GM23338 (cell line): ENCODE results near the gene OR1D5. TPM values are rescaled to one million over a fixed set of nuclear protein-coding genes. Genes with fewer than 3 reads are reported as not detected.
"Not testable (repeated sequence)": the region's sequence is repeated elsewhere in the genome, so short reads cannot be mapped to it uniquely, and the experiment has no call there.

Experiments used
- ATAC-seq: fragments of 200-7000 bp; cut with Tn5 transposase; 3 replicates; pipeline ENCODE4 v1.9.1; 2020
- DNase-seq: peaks from one replicate; pipeline ENCODE4 v3.0.0-alpha.2; 2015; ENCODE audit warnings: low spot score
- H2AFZ ChIP-seq: fragments of 200-600 bp; sonication (generic); 2 replicates; pipeline ENCODE4 v1.8.0; 2016; ENCODE audit warnings: antibody characterized with exemption, mild to moderate bottlenecking, moderate library complexity
- H3F3A ChIP-seq: fragments of 200-600 bp; sonication (generic); replicated peaks from 2 replicates; pipeline ENCODE4 v1.8.0; 2017; ENCODE audit warnings: antibody characterized with exemption, mixed run types, low read depth
- H3K27ac ChIP-seq: fragments of 200-600 bp; sonication (generic); 2 replicates; pipeline ENCODE4 v1.6.1; 2016; ENCODE audit warnings: low read depth
- H3K27me3 ChIP-seq: fragments of 200-600 bp; sonication (generic); 2 replicates; pipeline ENCODE4 v1.8.0; 2016; ENCODE audit warnings: mild to moderate bottlenecking, mixed run types, moderate library complexity; ENCODE audit not compliant: insufficient read depth
- H3K36me3 ChIP-seq: fragments of 200-600 bp; sonication (generic); 2 replicates; pipeline ENCODE4 v1.8.0; 2016; ENCODE audit warnings: mild to moderate bottlenecking; ENCODE audit not compliant: insufficient read depth
- H3K4me1 ChIP-seq: fragments of 200-600 bp; sonication (generic); 2 replicates; pipeline ENCODE4 v1.8.0; 2016; ENCODE audit warnings: mild to moderate bottlenecking, moderate library complexity; ENCODE audit not compliant: insufficient read depth
- H3K4me2 ChIP-seq: fragments of 200-600 bp; sonication (generic); 2 replicates; pipeline ENCODE4 v1.7.1; 2017; ENCODE audit warnings: mixed run types
- H3K4me3 ChIP-seq: fragments of 200-600 bp; sonication (generic); 2 replicates; pipeline ENCODE4 v1.6.1; 2016; ENCODE audit warnings: mixed run types
- H3K79me2 ChIP-seq: fragments of 200-600 bp; sonication (generic); replicated peaks from 2 replicates; pipeline ENCODE4 v1.8.0; 2017; ENCODE audit warnings: mild to moderate bottlenecking; ENCODE audit not compliant: insufficient read depth
- H3K9me2 ChIP-seq: fragments of 200-600 bp; sonication (generic); 2 replicates; pipeline ENCODE4 v1.8.0; 2017; ENCODE audit not compliant: insufficient read depth
- H4K20me1 ChIP-seq: fragments of 200-600 bp; sonication (generic); replicated peaks from 2 replicates; pipeline ENCODE4 v1.8.0; 2017; ENCODE audit warnings: mild to moderate bottlenecking; ENCODE audit not compliant: insufficient read depth
- H3K27ac Mint-ChIP-seq: 2 replicates; pipeline ENCODE4 v1.8.0; 2020; ENCODE audit warnings: inconsistent platforms, mild to moderate bottlenecking, moderate library complexity, mixed read lengths
- H3K27me3 Mint-ChIP-seq: 3 replicates; pipeline ENCODE4 v1.8.0; 2022; ENCODE audit warnings: low read depth, mild to moderate bottlenecking, moderate library complexity, mixed read lengths, inconsistent platforms; ENCODE audit not compliant: insufficient read depth, poor library complexity
- H3K36me3 Mint-ChIP-seq: 3 replicates; pipeline ENCODE4 v1.8.0; 2021; ENCODE audit warnings: low read depth, mild to moderate bottlenecking, inconsistent platforms, moderate library complexity, mixed read lengths
- H3K4me1 Mint-ChIP-seq: 3 replicates; pipeline ENCODE4 v1.8.0; 2020; ENCODE audit warnings: mild to moderate bottlenecking, inconsistent platforms, mixed read lengths
- H3K4me3 Mint-ChIP-seq: 3 replicates; pipeline ENCODE4 v1.8.0; 2021; ENCODE audit warnings: moderate library complexity, mild to moderate bottlenecking, inconsistent platforms, mixed read lengths
- H3K9me3 Mint-ChIP-seq: 3 replicates; pipeline ENCODE4 v1.8.0; 2020; ENCODE audit warnings: moderate library complexity, mild to moderate bottlenecking, inconsistent platforms, mixed read lengths
- EZH2 ChIP-seq: fragments of 200-600 bp; sonication (generic); IDR thresholded peaks from one replicate; pipeline ENCODE4 v1.8.0; 2017; ENCODE audit warnings: antibody characterized with exemption, mild to moderate bottlenecking, low read depth; ENCODE audit not compliant: unreplicated experiment
- EZH2phosphoT487 ChIP-seq: fragments of 200-600 bp; sonication (generic); IDR thresholded peaks from one replicate; pipeline ENCODE4 v1.8.1; 2018; ENCODE audit warnings: antibody characterized with exemption; ENCODE audit not compliant: unreplicated experiment
- ZNF114 ChIP-seq: fragments of 250-450 bp; sonication (Bioruptor Pico); IDR thresholded peaks from 2 replicates; pipeline ENCODE4 v1.5.0; 2020; ENCODE audit warnings: mild to moderate bottlenecking, moderate library complexity
- ZNF331 ChIP-seq: fragments of 250-450 bp; sonication (Bioruptor Pico); IDR thresholded peaks from 2 replicates; pipeline ENCODE4 v1.5.0; 2020; ENCODE audit warnings: low read depth, mild to moderate bottlenecking, moderate library complexity
- polyA plus RNA-seq: library from polyadenylated mRNA; unstranded; fragments of >200 nt; fragmentation: Nextera tagmentation; extraction: Ambion mirVana; gene quantifications from 2 replicates; pipeline ENCODE4 v1.2.1, GENCODE V29; 2016
- total RNA-seq: library from RNA; depleted of rRNA; stranded (reverse); fragments of >200 nt; shearing (Covaris generic); gene quantifications from 2 replicates; pipeline ENCODE4 v1.2.3, GENCODE V29; 2014
- TF ChIP-seq, protein P1 (sequence below): IDR thresholded peaks from 2 replicates; pipeline ENCODE4 v1.6.1; 2016; ENCODE audit warnings: antibody characterized with exemption
- TF ChIP-seq, protein P2 (sequence below), 2 experiments: fragments of 200-600 bp in 1 of 2; sonication (generic) in 1 of 2; conservative IDR thresholded peaks; 2 replicates each; pipeline versions ENCODE4 v1.5.1 to v1.6.1; 2016 to 2017; ENCODE audit warnings: antibody characterized with exemption in 2 of 2, low read depth in 2 of 2, mild to moderate bottlenecking in 2 of 2, moderate library complexity in 1 of 2

OR1D5 gene
- total and polyA plus RNA-seq, 2 experiments from 2014 or later: not detected

GRCh38 chr17:3030852-3031470, 32.4 kb downstream of the OR1D5 start:
- not testable (repeated sequence) for H3K9me2 ChIP-seq, DNase-seq, H3K27me3 ChIP-seq, H4K20me1 ChIP-seq, H3K27ac Mint-ChIP-seq, H3K9me3 Mint-ChIP-seq, H3K4me1 ChIP-seq, H2AFZ ChIP-seq, H3K27ac ChIP-seq, H3K4me3 Mint-ChIP-seq, H3K4me2 ChIP-seq, H3K4me3 ChIP-seq, H3F3A ChIP-seq, H3K4me1 Mint-ChIP-seq, H3K79me2 ChIP-seq, ATAC-seq, H3K27me3 Mint-ChIP-seq
- peaks cover 28% of the 10 kb centered on the region for H3K36me3 Mint-ChIP-seq
- H3K36me3 ChIP-seq: peaks cover 14% of the 10 kb centered on the region

- ATAC-seq (no peak), DNase-seq (no peak)
- no peaks in the 10 kb centered on the region for H3K4me1 ChIP-seq
- H3K4me3 ChIP-seq: no peak overlapping the region
- no peaks in the 10 kb centered on the region for H3K27me3 ChIP-seq
- no peak overlapping the region for H2AFZ ChIP-seq
- Mint-ChIP-seq H3K4me1 (no peaks in the 10 kb centered on the region), H3K36me3 (peaks cover 28% of the 10 kb centered on the region), H3K27me3 (peaks cover 11% of the 10 kb centered on the region), H3K4me3 (no peak overlapping the region), H3K9me3 (no peaks in the 10 kb centered on the region), H3K27ac (no peak overlapping the region)
- H3K27ac ChIP-seq: no peak overlapping the region
- H3F3A ChIP-seq: no peaks in the 10 kb centered on the region
- TF ChIP-seq EZH2: no peak
- no peak for TF ChIP-seq EZH2phosphoT487
- no peak for TF ChIP-seq ZNF331 (CRISPR knock-in tag)
- no peak overlapping the region for H3K4me2 ChIP-seq
- no peaks in the 10 kb centered on the region for H3K9me2 ChIP-seq
- H3K79me2 ChIP-seq: no peaks in the 10 kb centered on the region
- no peaks in the 10 kb centered on the region for H4K20me1 ChIP-seq
- H3K36me3 ChIP-seq: peaks cover 14% of the 10 kb centered on the region
These were observed 33.3 kb downstream of the OR1D5 start for GRCh38 chr17:3030096-3030495.

- Mint-ChIP-seq H3K4me1 (no peaks in the 10 kb centered on the region), H3K9me3 (no peaks in the 10 kb centered on the region), H3K4me3 (no peak overlapping the region), H3K27me3 (peaks cover 11% of the 10 kb centered on the region), H3K36me3 (peaks cover 28% of the 10 kb centered on the region), H3K27ac (no peak overlapping the region)
- DNase-seq: no peak
- H3K27ac ChIP-seq: no peak overlapping the region
- no peaks in the 10 kb centered on the region; the same call in 1 of the 2 replicates for H3K79me2 ChIP-seq
- no peak overlapping the region for H3K4me2 ChIP-seq
- H3K4me3 ChIP-seq: no peak overlapping the region
- H3K4me1 ChIP-seq: no peaks in the 10 kb centered on the region
- no peak for ATAC-seq
- H3K9me2 ChIP-seq: no peaks in the 10 kb centered on the region
- peaks cover 14% of the 10 kb centered on the region for H3K36me3 ChIP-seq
- H3F3A ChIP-seq: no peaks in the 10 kb centered on the region
- no peaks in the 10 kb centered on the region for H4K20me1 ChIP-seq
- H3K27me3 ChIP-seq: no peaks in the 10 kb centered on the region
- H2AFZ ChIP-seq: no peak overlapping the region
- TF ChIP-seq, protein P1, sequence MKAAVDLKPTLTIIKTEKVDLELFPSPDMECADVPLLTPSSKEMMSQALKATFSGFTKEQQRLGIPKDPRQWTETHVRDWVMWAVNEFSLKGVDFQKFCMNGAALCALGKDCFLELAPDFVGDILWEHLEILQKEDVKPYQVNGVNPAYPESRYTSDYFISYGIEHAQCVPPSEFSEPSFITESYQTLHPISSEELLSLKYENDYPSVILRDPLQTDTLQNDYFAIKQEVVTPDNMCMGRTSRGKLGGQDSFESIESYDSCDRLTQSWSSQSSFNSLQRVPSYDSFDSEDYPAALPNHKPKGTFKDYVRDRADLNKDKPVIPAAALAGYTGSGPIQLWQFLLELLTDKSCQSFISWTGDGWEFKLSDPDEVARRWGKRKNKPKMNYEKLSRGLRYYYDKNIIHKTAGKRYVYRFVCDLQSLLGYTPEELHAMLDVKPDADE: no peak
- TF ChIP-seq, protein P2, sequence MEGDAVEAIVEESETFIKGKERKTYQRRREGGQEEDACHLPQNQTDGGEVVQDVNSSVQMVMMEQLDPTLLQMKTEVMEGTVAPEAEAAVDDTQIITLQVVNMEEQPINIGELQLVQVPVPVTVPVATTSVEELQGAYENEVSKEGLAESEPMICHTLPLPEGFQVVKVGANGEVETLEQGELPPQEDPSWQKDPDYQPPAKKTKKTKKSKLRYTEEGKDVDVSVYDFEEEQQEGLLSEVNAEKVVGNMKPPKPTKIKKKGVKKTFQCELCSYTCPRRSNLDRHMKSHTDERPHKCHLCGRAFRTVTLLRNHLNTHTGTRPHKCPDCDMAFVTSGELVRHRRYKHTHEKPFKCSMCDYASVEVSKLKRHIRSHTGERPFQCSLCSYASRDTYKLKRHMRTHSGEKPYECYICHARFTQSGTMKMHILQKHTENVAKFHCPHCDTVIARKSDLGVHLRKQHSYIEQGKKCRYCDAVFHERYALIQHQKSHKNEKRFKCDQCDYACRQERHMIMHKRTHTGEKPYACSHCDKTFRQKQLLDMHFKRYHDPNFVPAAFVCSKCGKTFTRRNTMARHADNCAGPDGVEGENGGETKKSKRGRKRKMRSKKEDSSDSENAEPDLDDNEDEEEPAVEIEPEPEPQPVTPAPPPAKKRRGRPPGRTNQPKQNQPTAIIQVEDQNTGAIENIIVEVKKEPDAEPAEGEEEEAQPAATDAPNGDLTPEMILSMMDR (conservative IDR thresholded peaks at IDR 0.05; ENCODE audit: low read depth in 2 of 2): no peak
- no peak for TF ChIP-seq EZH2
- TF ChIP-seq ZNF331 (CRISPR knock-in tag): no peak
- TF ChIP-seq EZH2phosphoT487: no peak
- no peak for TF ChIP-seq ZNF114 (CRISPR knock-in tag)
These were observed 34.0 kb downstream of the OR1D5 start for GRCh38 chr17:3029213-3029913.
